Central memory CD8-positive, alpha-beta T cell (primary cell): Measurements from ENCODE around the gene SPECC1L.

Source experiments
- ATAC-seq: fragments of 150-1000 bp; cut with Tn5 transposase; replicated peaks from 2 replicates; pipeline ENCODE4 v1.10.0; 2022; ENCODE audit warnings: mild to moderate bottlenecking, moderate FRiP score, moderate number of reproducible peaks; ENCODE audit not compliant: poor library complexity, severe bottlenecking; ENCODE audit errors: extremely low read depth
- DNase-seq, 2 donors: peaks; one replicate each; pipeline ENCODE4 v3.0.0; 2021; ENCODE audit warnings: low spot score in 2 of 2
- H3K27ac Mint-ChIP-seq: one replicate; pipeline ENCODE4 v1.8.0; 2022; ENCODE audit warnings: low read depth, mild to moderate bottlenecking, moderate library complexity, mixed read lengths
- H3K27me3 Mint-ChIP-seq: one replicate; pipeline ENCODE4 v1.8.0; 2022; ENCODE audit warnings: mixed read lengths
- H3K36me3 Mint-ChIP-seq: one replicate; pipeline ENCODE4 v1.8.0; 2022; ENCODE audit warnings: mild to moderate bottlenecking, moderate library complexity, mixed read lengths; ENCODE audit not compliant: insufficient read depth
- H3K4me1 Mint-ChIP-seq: one replicate; pipeline ENCODE4 v1.8.0; 2022; ENCODE audit warnings: mixed read lengths
- H3K4me3 Mint-ChIP-seq: one replicate; pipeline ENCODE4 v1.8.0; 2022; ENCODE audit warnings: mild to moderate bottlenecking, moderate library complexity, mixed read lengths
- H3K9me3 Mint-ChIP-seq: one replicate; pipeline ENCODE4 v1.8.0; 2022; ENCODE audit warnings: mixed read lengths

SPECC1L gene

DNA sequence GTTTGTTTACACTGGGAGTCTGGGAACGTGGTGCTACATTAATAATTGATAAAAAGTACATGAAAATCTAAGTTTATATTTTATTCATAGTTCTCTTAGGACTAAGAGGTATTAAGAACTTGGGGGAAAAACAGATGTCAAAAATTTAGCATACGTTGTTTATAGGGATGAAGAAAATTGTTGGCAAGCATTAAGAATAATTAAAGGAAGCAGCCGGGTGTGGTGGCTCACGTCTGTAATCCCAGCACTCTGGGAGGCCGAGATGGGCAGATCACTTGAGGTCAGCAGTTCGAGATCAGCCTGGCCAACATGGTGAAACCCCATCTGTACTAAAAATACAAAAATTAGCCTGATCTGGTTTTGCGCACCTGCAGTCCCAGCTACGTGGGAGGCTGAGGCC is 96.1 kb downstream of the SPECC1L start:
- H3K36me3 Mint-ChIP-seq, result peaks cover 53% of the 10 kb centered on the region
- ATAC-seq (no peak), DNase-seq (no peak)
- no peaks in the 10 kb centered on the region for H3K4me1 Mint-ChIP-seq
- no peak overlapping the region for H3K4me3 Mint-ChIP-seq
- H3K27ac Mint-ChIP-seq, result no peak overlapping the region
- no peaks in the 10 kb centered on the region for H3K9me3 Mint-ChIP-seq
- no peaks in the 10 kb centered on the region for H3K27me3 Mint-ChIP-seq

DNA sequence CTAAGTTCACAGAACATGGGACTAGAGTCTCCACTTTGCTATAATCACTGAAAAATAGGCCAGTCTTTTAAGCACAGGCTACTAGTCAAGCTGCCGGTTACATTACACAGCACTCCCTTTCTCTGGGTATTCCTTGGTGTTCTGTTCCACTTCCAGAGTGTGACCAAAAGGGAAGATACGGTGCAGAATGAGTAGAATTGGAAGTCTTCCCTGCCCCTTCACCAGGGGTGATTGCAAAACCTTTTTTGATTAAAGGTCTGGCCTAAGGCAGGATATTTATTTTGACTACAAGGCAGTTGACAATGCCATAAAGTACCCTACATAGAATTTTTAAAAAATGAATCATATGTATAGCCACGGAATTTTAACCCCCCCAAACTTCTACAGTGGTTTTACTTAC is 97.2 kb downstream of the SPECC1L start:
- Mint-ChIP-seq H3K4me1 (no peaks in the 10 kb centered on the region), H3K27ac (no peak overlapping the region), H3K9me3 (no peaks in the 10 kb centered on the region), H3K27me3 (no peaks in the 10 kb centered on the region), H3K36me3 (peaks cover 58% of the 10 kb centered on the region), H3K4me3 (no peak overlapping the region)
- no peak for DNase-seq
- ATAC-seq, result no peak

DNA sequence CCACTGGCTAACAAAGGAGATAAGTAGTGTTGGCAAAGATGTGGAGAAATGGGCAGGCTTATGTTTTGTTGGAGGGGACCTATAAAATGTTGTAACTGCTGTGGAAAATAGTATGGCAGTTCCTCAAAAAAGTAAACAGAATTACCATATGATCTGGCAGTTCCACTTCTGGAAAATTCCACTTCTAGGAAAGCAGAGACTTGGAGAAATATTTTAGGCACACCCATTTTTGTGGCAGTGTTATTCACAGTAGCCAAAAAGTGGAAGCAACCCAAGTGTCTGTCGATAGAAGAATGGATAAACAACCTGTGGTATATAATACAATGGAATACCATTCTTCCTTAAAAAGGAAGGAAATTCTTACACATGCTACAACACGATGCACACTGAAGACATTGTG is 99.8 kb downstream of the SPECC1L start:
- DNase-seq (no peak), ATAC-seq (no peak)
- Mint-ChIP-seq H3K4me1 (no peaks in the 10 kb centered on the region), H3K27ac (no peak overlapping the region), H3K9me3 (no peaks in the 10 kb centered on the region), H3K27me3 (no peaks in the 10 kb centered on the region), H3K4me3 (no peak overlapping the region), H3K36me3 (peaks cover 49% of the 10 kb centered on the region)

DNA sequence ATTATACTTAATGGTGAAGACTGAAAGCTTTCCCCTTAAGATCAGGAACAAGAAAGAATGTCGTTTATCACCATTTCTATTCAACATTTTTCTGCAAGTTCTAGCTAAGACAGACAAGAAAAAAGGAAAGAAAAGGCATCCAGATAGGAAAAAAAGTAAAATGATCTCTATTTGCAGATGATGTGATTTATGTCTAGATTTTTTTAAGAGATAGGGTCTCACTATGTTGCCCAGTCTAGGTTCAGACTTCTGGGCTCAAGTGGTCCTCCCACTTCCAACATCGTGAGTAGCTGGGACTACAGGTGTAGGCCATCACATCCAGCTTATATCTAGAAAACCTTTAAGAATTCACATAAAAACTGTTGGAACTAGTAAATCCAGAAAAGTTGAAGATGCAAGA is 105.4 kb downstream of the SPECC1L start:
- ATAC-seq (no peak), DNase-seq (no peak)
- H3K4me1 Mint-ChIP-seq, result peaks cover 8% of the 10 kb centered on the region
- no peaks in the 10 kb centered on the region for H3K27me3 Mint-ChIP-seq
- peaks cover 16% of the 10 kb centered on the region for H3K36me3 Mint-ChIP-seq
- H3K4me3 Mint-ChIP-seq, result no peak overlapping the region
- H3K27ac Mint-ChIP-seq, result no peak overlapping the region
- H3K9me3 Mint-ChIP-seq, result no peaks in the 10 kb centered on the region

DNA sequence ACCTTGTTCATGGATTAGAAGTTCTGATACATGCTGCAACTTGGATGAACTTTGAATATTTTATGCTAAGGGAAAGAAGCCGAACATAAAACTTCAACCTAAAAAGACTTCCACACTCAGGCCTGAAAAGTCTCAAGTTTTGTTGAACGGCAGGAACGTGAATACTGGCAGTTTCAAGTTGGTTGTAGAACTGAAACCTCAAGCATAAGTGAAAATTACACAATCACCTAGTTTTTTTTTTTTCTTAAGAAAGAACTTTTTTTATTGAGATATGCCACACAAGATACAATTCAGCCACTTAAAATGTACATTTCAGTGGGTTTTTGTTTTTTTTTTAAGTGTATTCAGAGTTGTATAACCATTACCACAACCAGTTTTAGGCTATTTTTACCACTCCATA is 106.0 kb downstream of the SPECC1L start:
- ATAC-seq, result no peak
- H3K4me1 Mint-ChIP-seq, result peaks cover 8% of the 10 kb centered on the region
- H3K36me3 Mint-ChIP-seq, result peaks cover 12% of the 10 kb centered on the region
- no peaks in the 10 kb centered on the region for H3K27me3 Mint-ChIP-seq
- H3K4me3 Mint-ChIP-seq, result no peak overlapping the region
- H3K27ac Mint-ChIP-seq, result peak overlapping the region; percentile 10
- DNase-seq, result no peak
- H3K9me3 Mint-ChIP-seq, result no peaks in the 10 kb centered on the region

DNA sequence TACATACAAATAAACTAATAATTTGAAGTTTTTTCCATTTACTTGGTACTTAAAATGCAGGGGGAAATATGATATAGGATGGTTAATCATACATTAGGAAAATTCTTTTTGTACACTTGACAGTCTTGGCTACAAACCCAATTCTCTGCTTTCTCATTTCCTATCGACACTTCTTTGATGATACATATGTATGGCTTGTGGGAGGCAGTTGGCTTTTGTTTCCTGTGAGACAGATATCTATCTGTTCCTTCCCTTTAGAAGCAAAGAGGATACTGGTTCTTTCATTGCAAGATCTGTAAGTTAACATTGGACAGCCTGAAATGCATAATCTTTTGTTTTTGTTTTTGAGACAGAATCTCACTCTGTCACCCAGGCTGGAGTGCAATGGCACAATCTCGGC is 108.9 kb downstream of the SPECC1L start:
- no peak for DNase-seq
- H3K4me3 Mint-ChIP-seq, result no peak overlapping the region
- H3K27ac Mint-ChIP-seq, result no peak overlapping the region
- H3K9me3 Mint-ChIP-seq, result no peaks in the 10 kb centered on the region
- H3K27me3 Mint-ChIP-seq, result no peaks in the 10 kb centered on the region
- no peak for ATAC-seq
- H3K36me3 Mint-ChIP-seq, result peaks cover 4% of the 10 kb centered on the region
- peaks cover 8% of the 10 kb centered on the region for H3K4me1 Mint-ChIP-seq

DNA sequence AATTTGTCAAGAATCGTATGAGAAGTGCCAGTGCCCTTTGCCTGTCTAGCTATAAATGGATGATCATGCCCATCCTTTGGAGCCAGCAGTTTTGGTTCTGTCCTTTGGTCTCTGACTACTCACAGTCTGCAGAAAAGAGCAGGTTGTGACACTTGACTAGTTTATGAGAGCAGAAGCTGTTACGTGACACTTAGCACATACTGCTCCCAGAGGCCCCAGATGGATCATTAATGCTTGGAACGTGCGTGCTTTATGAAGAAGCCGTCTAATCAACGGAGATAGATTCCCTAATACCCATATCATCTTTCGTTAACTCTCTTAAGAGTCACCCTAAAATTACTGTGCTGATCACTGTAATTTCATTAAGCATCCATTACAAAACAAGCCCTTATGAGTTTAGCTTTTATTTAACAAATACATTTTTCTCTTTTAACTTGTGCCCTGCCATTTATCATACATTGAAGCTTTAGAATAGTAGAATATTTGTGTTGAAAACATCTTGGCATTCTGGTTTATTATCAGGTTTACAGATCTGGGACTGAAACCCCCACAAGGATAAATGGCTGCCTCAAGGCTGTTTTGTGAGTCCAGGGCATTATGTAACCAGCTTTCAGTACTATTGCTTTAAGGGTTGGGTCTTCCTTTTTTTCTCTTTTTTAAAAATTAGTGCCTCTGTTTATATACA is 109.7 kb downstream of the SPECC1L start:
- H3K36me3 Mint-ChIP-seq, result peaks cover 5% of the 10 kb centered on the region
- no peak overlapping the region for H3K4me3 Mint-ChIP-seq
- no peaks in the 10 kb centered on the region for H3K9me3 Mint-ChIP-seq
- H3K27ac Mint-ChIP-seq, result no peak overlapping the region
- no peaks in the 10 kb centered on the region for H3K27me3 Mint-ChIP-seq
- DNase-seq, result no peak
- H3K4me1 Mint-ChIP-seq, result peaks cover 8% of the 10 kb centered on the region
- ATAC-seq, result no peak

DNA sequence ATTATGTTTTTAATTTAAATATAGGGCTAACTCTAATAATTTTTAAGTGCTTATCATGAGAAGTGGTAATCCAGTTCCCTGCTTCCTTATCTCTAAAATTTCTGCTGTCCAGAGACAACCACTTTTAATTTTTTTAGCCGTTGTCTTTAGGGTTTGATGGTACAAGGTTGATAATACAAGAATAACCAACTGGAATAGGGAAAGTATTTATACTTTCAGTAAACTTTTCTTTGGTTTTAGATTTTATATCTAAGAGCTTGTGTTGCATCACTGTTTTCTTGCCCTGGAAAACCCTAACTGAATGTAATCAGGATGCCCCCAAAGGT is 110.2 kb downstream of the SPECC1L start:
- H3K36me3 Mint-ChIP-seq, result peaks cover 5% of the 10 kb centered on the region
- H3K9me3 Mint-ChIP-seq, result no peaks in the 10 kb centered on the region
- H3K4me1 Mint-ChIP-seq, result peaks cover 8% of the 10 kb centered on the region
- DNase-seq, result no peak
- no peak for ATAC-seq
- H3K27ac Mint-ChIP-seq, result no peak overlapping the region
- no peaks in the 10 kb centered on the region for H3K27me3 Mint-ChIP-seq
- H3K4me3 Mint-ChIP-seq, result no peak overlapping the region

DNA sequence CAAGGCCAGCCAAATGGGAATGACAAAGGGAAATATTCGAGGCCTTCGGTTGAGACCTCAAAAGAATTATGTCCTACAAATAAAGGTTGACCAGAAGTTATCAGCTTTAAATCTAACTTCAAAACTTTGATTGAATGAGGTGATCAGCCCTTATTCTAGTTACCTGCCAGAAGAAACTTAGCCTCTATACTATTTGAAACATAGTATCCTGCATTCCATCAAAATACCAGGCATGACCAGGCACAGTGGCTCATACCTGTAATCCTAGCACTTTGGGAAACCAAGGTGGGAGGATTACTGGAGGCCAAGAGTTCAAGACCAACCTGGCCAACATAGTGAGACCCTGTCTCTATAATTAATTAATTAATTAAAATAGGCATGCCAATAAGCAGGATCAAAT is 112.4 kb downstream of the SPECC1L start:
- DNase-seq, result no peak
- Mint-ChIP-seq H3K27me3 (no peaks in the 10 kb centered on the region), H3K4me3 (no peak overlapping the region), H3K36me3 (peaks cover 8% of the 10 kb centered on the region), H3K27ac (no peak overlapping the region), H3K9me3 (no peaks in the 10 kb centered on the region), H3K4me1 (no peaks in the 10 kb centered on the region)
- no peak for ATAC-seq

DNA sequence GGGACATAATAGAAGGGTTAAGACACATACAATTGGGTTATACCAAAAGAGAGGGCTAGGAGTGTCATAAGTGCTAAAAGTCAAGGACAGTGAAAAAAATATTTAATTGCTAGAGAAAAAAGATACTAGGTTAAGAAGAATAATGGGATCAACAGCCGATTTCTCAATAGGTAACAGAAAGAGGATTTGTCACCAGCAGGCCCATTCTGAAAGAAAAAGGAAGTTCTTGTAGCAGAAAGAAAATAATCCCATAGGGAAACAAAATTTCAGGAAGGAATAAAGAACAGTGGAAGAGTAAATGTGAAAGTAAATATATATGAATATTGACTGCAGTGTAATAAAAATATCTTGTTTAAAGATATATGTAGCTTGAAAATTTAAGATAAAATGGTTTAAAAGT is 113.5 kb downstream of the SPECC1L start:
- Mint-ChIP-seq H3K27me3 (no peaks in the 10 kb centered on the region), H3K36me3 (peaks cover 8% of the 10 kb centered on the region), H3K27ac (peak overlapping the region; percentile 8), H3K9me3 (no peaks in the 10 kb centered on the region), H3K4me3 (no peak overlapping the region), H3K4me1 (no peaks in the 10 kb centered on the region)
- no peak for DNase-seq
- no peak for ATAC-seq

DNA sequence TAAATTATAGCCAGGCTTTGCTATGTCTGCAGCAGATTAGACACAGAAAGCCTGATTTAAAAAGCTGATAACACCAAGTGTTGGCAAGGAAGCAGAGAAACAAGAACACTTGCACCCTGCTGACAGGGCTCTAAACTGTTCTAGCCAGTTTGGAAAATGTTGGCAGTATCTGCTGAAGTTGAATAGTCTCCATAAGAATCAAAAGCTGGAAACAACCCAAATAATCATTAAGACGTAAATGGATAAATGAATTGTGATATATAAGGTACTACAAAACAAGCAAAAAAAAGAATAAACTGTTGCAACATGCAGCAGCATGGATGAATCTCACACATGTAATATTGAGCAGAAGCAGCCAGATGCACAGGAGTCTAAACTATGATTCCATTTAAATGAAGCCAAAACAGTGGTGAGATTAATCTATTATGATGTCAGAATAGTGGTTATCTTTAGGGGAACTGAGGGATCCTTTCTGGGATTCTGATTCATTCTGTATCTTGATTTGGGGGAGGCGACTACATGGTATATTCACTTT is 116.4 kb downstream of the SPECC1L start:
- H3K27ac Mint-ChIP-seq, result no peak overlapping the region
- peaks cover 5% of the 10 kb centered on the region for H3K4me1 Mint-ChIP-seq
- no peaks in the 10 kb centered on the region for H3K27me3 Mint-ChIP-seq
- H3K4me3 Mint-ChIP-seq, result no peak overlapping the region
- no peaks in the 10 kb centered on the region for H3K9me3 Mint-ChIP-seq
- peaks cover 7% of the 10 kb centered on the region for H3K36me3 Mint-ChIP-seq
- DNase-seq (no peak), ATAC-seq (no peak)

DNA sequence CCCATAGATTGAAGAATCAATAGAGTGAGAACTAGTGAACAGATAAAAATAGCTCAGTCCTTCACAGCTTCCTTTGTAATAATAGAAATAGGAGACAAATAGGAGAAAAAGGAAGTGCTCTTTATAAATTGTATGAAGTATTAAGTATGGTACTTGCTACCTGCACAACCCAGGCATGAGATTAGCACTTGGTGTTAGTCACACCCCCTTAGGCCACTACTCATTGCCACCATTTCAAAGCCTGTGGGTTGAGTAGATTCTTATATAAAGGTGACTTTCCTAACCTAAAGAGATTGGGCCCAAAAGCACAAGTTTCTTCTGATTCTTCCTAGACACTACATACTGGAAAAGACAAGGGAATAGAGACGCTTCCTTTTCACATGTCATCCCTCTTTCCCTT is 119.0 kb downstream of the SPECC1L start:
- Mint-ChIP-seq H3K36me3 (peaks cover 7% of the 10 kb centered on the region), H3K4me1 (peaks cover 5% of the 10 kb centered on the region), H3K27ac (no peak overlapping the region), H3K27me3 (no peaks in the 10 kb centered on the region), H3K9me3 (no peaks in the 10 kb centered on the region), H3K4me3 (no peak overlapping the region)
- ATAC-seq (no peak), DNase-seq (no peak)

DNA sequence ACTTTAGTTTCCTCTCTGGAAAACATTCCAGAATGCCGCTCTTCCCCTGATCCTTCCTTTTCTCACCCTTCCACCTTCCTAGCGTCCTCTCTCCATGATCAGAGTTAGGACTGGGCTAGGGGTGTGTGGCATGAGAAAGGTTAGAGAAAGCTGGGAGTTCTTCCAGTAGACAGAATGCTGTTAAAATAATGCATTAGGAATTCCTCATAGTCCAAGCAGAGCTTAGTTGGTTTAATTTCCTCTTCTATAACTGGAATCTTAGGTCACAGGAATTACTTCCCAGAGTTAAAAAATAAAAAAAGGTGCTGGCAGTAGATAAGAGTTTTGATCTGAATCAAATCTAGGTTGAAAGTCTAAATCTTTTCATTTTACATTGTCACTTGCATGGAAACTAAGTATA is 119.5 kb downstream of the SPECC1L start:
- Mint-ChIP-seq H3K36me3 (peaks cover 10% of the 10 kb centered on the region), H3K27me3 (no peaks in the 10 kb centered on the region), H3K9me3 (no peaks in the 10 kb centered on the region), H3K27ac (no peak overlapping the region), H3K4me3 (no peak overlapping the region), H3K4me1 (peaks cover 5% of the 10 kb centered on the region)
- ATAC-seq (no peak), DNase-seq (no peak)
